ENCODE measurements around the gene CADPS2.

Gene CADPS2

GRCh38 chr7:122528879-122529481, 357.3 kb downstream of the CADPS2 start:
- no peaks in the 10 kb centered on the region for H3K9me3 Mint-ChIP-seq
- no peaks in the 10 kb centered on the region for H3K36me3 Mint-ChIP-seq (ENCODE audit: low read depth)
- H3K27me3 Mint-ChIP-seq (ENCODE audit: low read depth), result peaks cover 20% of the 10 kb centered on the region
- H3K4me1 Mint-ChIP-seq, result no peaks in the 10 kb centered on the region
- H3K27ac Mint-ChIP-seq, result no peak overlapping the region
- TF ChIP-seq, protein P1, sequence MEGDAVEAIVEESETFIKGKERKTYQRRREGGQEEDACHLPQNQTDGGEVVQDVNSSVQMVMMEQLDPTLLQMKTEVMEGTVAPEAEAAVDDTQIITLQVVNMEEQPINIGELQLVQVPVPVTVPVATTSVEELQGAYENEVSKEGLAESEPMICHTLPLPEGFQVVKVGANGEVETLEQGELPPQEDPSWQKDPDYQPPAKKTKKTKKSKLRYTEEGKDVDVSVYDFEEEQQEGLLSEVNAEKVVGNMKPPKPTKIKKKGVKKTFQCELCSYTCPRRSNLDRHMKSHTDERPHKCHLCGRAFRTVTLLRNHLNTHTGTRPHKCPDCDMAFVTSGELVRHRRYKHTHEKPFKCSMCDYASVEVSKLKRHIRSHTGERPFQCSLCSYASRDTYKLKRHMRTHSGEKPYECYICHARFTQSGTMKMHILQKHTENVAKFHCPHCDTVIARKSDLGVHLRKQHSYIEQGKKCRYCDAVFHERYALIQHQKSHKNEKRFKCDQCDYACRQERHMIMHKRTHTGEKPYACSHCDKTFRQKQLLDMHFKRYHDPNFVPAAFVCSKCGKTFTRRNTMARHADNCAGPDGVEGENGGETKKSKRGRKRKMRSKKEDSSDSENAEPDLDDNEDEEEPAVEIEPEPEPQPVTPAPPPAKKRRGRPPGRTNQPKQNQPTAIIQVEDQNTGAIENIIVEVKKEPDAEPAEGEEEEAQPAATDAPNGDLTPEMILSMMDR (IDR thresholded peaks at IDR 0.05; ENCODE audit: unreplicated experiment in 3 of 3), result peak; percentile 57 to 82 (median 63)
- H3K4me3 Mint-ChIP-seq, result no peak overlapping the region

GRCh38 chr7:122525355-122525754, 360.9 kb downstream of the CADPS2 start:
- peaks cover 26% of the 10 kb centered on the region for H3K27me3 Mint-ChIP-seq (ENCODE audit: low read depth)
- no peaks in the 10 kb centered on the region for H3K9me3 Mint-ChIP-seq
- H3K4me3 Mint-ChIP-seq, result no peak overlapping the region
- no peaks in the 10 kb centered on the region for H3K36me3 Mint-ChIP-seq (ENCODE audit: low read depth)
- no peaks in the 10 kb centered on the region for H3K4me1 Mint-ChIP-seq
- TF ChIP-seq, protein P1 (IDR thresholded peaks at IDR 0.05; ENCODE audit: unreplicated experiment in 3 of 3), result no peak
- H3K27ac Mint-ChIP-seq, result no peak overlapping the region

DNA sequence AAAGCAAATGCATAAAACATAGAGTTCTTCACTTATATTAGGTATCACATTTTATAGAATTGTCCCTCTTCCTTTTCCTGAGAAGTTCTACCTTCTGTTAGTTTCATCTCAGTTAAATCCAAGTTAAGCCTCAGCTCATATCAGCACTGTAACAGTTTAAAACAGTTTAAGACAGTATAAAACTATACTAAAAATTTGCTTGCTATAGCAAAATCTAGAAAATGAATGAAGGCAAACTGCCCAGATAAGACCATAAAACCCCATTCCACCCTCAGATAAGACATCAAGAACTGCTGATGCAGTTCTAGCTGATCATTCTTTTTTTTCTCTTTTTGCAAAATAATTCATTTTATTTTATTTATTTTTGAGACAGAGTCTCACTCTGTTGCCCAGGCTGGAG, 364.5 kb downstream of the CADPS2 start:
- TF ChIP-seq, protein P1 (IDR thresholded peaks at IDR 0.05; ENCODE audit: unreplicated experiment in 3 of 3), result no peak
- Mint-ChIP-seq H3K4me1 (no peaks in the 10 kb centered on the region), H3K9me3 (no peaks in the 10 kb centered on the region), H3K4me3 (no peak overlapping the region), H3K27ac (no peak overlapping the region), H3K36me3 (ENCODE audit: low read depth) (no peaks in the 10 kb centered on the region), H3K27me3 (ENCODE audit: low read depth) (peaks cover 17% of the 10 kb centered on the region)

- Mint-ChIP-seq H3K36me3 (ENCODE audit: low read depth) (no peaks in the 10 kb centered on the region), H3K4me1 (no peaks in the 10 kb centered on the region), H3K4me3 (no peak overlapping the region), H3K27ac (no peak overlapping the region), H3K27me3 (ENCODE audit: low read depth) (peaks cover 17% of the 10 kb centered on the region), H3K9me3 (no peaks in the 10 kb centered on the region)
- TF ChIP-seq, protein P1 (IDR thresholded peaks at IDR 0.05; ENCODE audit: unreplicated experiment in 3 of 3), result no peak
These were observed 365.2 kb downstream of the CADPS2 start for GRCh38 chr7:122520971-122521555.

DNA sequence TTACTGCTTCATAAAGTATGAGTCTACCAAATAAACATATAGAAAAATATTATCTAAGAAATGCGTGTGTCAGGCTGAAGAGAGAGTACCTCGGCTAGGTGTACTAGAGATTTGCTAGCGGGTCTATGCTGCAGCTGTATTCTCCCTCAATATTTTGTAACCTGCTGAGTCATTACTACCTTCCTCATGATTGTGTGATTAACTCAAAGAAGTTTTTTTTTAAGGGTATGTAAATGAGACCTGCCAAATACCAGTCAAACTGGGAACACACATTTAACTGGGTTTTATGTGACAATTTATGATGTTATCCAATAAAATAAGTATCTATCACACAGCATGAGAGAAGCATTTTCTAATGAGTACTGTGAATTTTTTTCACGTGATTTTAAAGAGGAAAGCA, 367.8 kb downstream of the CADPS2 start:
- Mint-ChIP-seq H3K4me3 (no peak overlapping the region), H3K27me3 (ENCODE audit: low read depth) (peaks cover 14% of the 10 kb centered on the region), H3K27ac (no peak overlapping the region), H3K36me3 (ENCODE audit: low read depth) (no peaks in the 10 kb centered on the region), H3K4me1 (no peaks in the 10 kb centered on the region), H3K9me3 (no peaks in the 10 kb centered on the region)
- TF ChIP-seq, protein P1 (IDR thresholded peaks at IDR 0.05; ENCODE audit: unreplicated experiment in 3 of 3), result no peak

- TF ChIP-seq, protein P1 (IDR thresholded peaks at IDR 0.05; ENCODE audit: unreplicated experiment in 3 of 3), result no peak
- H3K4me3 Mint-ChIP-seq, result no peak overlapping the region
- no peaks in the 10 kb centered on the region for H3K36me3 Mint-ChIP-seq (ENCODE audit: low read depth)
- H3K9me3 Mint-ChIP-seq, result no peaks in the 10 kb centered on the region
- H3K4me1 Mint-ChIP-seq, result no peaks in the 10 kb centered on the region
- no peak overlapping the region for H3K27ac Mint-ChIP-seq
- peaks cover 14% of the 10 kb centered on the region for H3K27me3 Mint-ChIP-seq (ENCODE audit: low read depth)
These were observed 368.7 kb downstream of the CADPS2 start for GRCh38 chr7:122517576-122517975.

All from nephron (organoid).